HEK293T (cell line): Measurements from ENCODE around the gene MRNIP.
A peak's percentile ranks its signal among the peaks of the same experiment; 100 is the strongest.
"Not testable (repeated sequence)": the region's sequence is repeated elsewhere in the genome, so short reads cannot be mapped to it uniquely, and the experiment has no call there.

Source experiments
- CTCF ChIA-PET: fragments of 350-600 bp; formaldehyde crosslinking; extraction: SDS; loops from one replicate; lab custom pipeline; 2021; ENCODE audit warnings: antibody characterized with exemption, inconsistent platforms; lab: Yijun Ruan, JAX
- POLR2A ChIA-PET: fragments of 350-600 bp; formaldehyde crosslinking; extraction: SDS; loops from one replicate; lab custom pipeline; 2020; ENCODE audit warnings: antibody characterized with exemption, inconsistent platforms; lab: Yijun Ruan, JAX
- DNase-seq: peaks from one replicate; pipeline ENCODE4 v3.0.0; 2012; ENCODE audit warnings: mixed read lengths; ENCODE audit errors: extremely low spot score
- ARNT ChIP-seq: fragments of 450-650 bp; IDR thresholded peaks from 2 replicates; pipeline ENCODE4 v1.6.1; 2017; ENCODE audit warnings: mild to moderate bottlenecking
- BHLHE40 ChIP-seq: fragments of 450-650 bp; IDR thresholded peaks from 2 replicates; pipeline ENCODE4 v1.6.1; 2016; ENCODE audit warnings: mild to moderate bottlenecking, moderate library complexity, borderline replicate concordance
- CTBP1 ChIP-seq: fragments of 450-650 bp; IDR thresholded peaks from 2 replicates; pipeline ENCODE4 v1.6.1; 2016; ENCODE audit warnings: borderline replicate concordance
- ELF4 ChIP-seq: fragments of 450-650 bp; IDR thresholded peaks from 2 replicates; pipeline ENCODE4 v1.6.1; 2017; ENCODE audit warnings: antibody characterized with exemption
- FOXA1 ChIP-seq: fragments of 450-650 bp; IDR thresholded peaks from 2 replicates; pipeline ENCODE4 v1.6.1; 2016; ENCODE audit warnings: mild to moderate bottlenecking
- FOXK2 ChIP-seq: fragments of 450-650 bp; IDR thresholded peaks from 2 replicates; pipeline ENCODE4 v1.6.1; 2016; ENCODE audit warnings: mild to moderate bottlenecking
- FOXM1 ChIP-seq: fragments of 450-650 bp; IDR thresholded peaks from 2 replicates; pipeline ENCODE4 v1.6.1; 2017; ENCODE audit warnings: mild to moderate bottlenecking, borderline replicate concordance
- HDGF ChIP-seq: fragments of 450-650 bp; IDR thresholded peaks from 2 replicates; pipeline ENCODE4 v1.6.1; 2017; ENCODE audit warnings: antibody characterized with exemption, borderline replicate concordance
- L3MBTL2 ChIP-seq: fragments of 450-650 bp; conservative IDR thresholded peaks from 2 replicates; pipeline ENCODE4 v1.6.1; 2016; ENCODE audit warnings: mild to moderate bottlenecking
- LEF1 ChIP-seq: fragments of 450-650 bp; IDR thresholded peaks from 2 replicates; pipeline ENCODE4 v1.6.1; 2017; ENCODE audit warnings: mild to moderate bottlenecking, borderline replicate concordance
- NFRKB ChIP-seq: fragments of 450-650 bp; IDR thresholded peaks from 2 replicates; pipeline ENCODE4 v1.6.1; 2016; ENCODE audit warnings: mild to moderate bottlenecking, moderate library complexity
- SP1 ChIP-seq: fragments of 450-650 bp; IDR thresholded peaks from 2 replicates; pipeline ENCODE4 v1.6.1; 2017
- SUZ12 ChIP-seq: fragments of 450-650 bp; IDR thresholded peaks from 2 replicates; pipeline ENCODE4 v1.6.1; 2016; ENCODE audit warnings: mild to moderate bottlenecking
- TARDBP ChIP-seq: fragments of 450-650 bp; IDR thresholded peaks from 2 replicates; pipeline ENCODE4 v1.6.1; 2016
- ZNF384 ChIP-seq: fragments of 450-650 bp; IDR thresholded peaks from 2 replicates; pipeline ENCODE4 v1.6.1; 2016
- TF ChIP-seq, protein P1 (sequence below): fragments of 450-650 bp; IDR thresholded peaks from 2 replicates; pipeline ENCODE4 v1.6.1; 2016

Gene MRNIP

GRCh38 chr5:179839328-179840256 lies 19.0 kb downstream of the MRNIP start:
- CTCF ChIA-PET, result no interaction called here
- TF ChIP-seq ELF4 (no peak), ZNF384 (no peak), FOXA1 (no peak), SUZ12 (no peak), SP1 (no peak), FOXK2 (no peak), ARNT (no peak), LEF1 (no peak), FOXM1 (no peak), BHLHE40 (no peak), HDGF (no peak), CTBP1 (no peak), L3MBTL2 (no peak), TARDBP (no peak)
- POLR2A ChIA-PET, result interaction anchor here (0.7 kb wide), 1 partner anchor 31 kb away, joined by 3 read pairs; no protein-coding TSS in a partner anchor
- DNase-seq, result no peak

GRCh38 chr5:179837076-179838011 lies 21.3 kb downstream of the MRNIP start:
- CTCF ChIA-PET, result no interaction called here
- POLR2A ChIA-PET, result interaction anchor here (0.9 kb wide), 1 partner anchor 75 kb away, joined by 3 read pairs; no protein-coding TSS in a partner anchor
- TF ChIP-seq ELF4, result no peak
- TF ChIP-seq, protein P1, sequence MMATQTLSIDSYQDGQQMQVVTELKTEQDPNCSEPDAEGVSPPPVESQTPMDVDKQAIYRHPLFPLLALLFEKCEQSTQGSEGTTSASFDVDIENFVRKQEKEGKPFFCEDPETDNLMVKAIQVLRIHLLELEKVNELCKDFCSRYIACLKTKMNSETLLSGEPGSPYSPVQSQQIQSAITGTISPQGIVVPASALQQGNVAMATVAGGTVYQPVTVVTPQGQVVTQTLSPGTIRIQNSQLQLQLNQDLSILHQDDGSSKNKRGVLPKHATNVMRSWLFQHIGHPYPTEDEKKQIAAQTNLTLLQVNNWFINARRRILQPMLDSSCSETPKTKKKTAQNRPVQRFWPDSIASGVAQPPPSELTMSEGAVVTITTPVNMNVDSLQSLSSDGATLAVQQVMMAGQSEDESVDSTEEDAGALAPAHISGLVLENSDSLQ, result peak; percentile 66; the same call in 1 of the 2 replicates
- DNase-seq, result no peak

DNA sequence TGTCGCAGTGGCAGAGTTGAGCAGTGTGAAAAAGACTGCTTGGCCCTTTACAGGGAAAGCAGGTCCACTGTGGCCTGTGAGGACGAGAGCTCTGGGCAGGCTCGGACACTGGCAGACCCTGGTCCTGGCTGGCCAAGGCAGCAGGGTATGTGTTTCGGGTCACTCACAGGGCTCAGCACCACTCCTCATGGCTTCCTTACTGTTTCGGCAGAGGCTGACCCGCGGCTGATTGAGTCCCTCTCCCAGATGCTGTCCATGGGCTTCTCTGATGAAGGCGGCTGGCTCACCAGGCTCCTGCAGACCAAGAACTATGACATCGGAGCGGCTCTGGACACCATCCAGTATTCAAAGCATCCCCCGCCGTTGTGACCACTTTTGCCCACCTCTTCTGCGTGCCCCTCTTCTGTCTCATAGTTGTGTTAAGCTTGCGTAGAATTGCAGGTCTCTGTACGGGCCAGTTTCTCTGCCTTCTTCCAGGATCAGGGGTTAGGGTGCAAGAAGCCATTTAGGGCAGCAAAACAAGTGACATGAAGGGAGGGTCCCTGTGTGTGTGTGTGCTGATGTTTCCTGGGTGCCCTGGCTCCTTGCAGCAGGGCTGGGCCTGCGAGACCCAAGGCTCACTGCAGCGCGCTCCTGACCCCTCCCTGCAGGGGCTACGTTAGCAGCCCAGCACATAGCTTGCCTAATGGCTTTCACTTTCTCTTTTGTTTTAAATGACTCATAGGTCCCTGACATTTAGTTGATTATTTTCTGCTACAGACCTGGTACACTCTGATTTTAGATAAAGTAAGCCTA lies 22.2 kb downstream of the MRNIP start:
- CTCF ChIA-PET, result no interaction called here
- no peak for DNase-seq

DNA sequence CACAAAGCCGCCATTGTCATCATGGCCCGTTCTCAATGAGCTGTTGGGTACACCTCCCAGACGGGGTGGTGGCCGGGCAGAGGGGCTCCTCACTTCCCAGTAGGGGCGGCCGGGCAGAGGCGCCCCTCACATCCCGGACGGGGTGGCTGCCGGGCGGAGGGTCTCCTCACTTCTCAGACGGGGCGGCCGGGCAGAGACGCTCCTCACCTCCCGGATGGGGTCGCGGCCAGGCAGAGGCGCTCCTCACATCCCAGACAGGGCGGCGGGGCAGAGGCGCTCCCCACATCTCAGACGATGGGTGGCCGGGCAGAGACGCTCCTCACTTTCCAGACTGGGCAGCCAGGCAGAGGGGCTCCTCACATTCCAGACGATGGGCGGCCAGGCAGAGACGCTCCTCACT lies 23.7 kb downstream of the MRNIP start:
- DNase-seq, POLR2A ChIA-PET, CTCF ChIA-PET: not testable (repeated sequence)

More for the DNA sequence above, 22.2 kb downstream of the MRNIP start:
- POLR2A ChIA-PET, result interaction anchor here (0.9 kb wide), 1 partner anchor 74 kb away, joined by 3 read pairs; no protein-coding TSS in a partner anchor
- TF ChIP-seq LEF1 (no peak), SP1 (no peak)

DNA sequence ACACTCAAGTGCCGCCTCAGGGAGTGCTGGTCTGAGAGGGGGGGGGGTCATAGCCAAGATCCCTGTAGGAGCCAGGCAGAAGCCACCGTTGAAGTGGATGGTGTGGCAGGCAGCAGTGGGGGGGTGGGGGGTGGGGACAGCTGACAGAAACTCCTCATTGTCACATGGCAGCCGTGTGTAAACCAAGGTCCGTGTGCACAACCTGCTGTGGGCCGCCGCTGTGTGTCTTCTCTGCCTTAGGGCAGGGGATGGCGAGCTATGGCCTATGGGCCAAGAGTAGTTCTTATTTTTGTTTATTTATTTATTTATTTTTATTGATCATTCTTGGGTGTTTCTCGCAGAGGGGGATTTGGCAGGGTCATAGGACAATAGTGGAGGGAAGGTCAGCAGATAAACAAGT lies 24.5 kb downstream of the MRNIP start:
- CTCF ChIA-PET, result no interaction called here
- POLR2A ChIA-PET, result no interaction called here
- TF ChIP-seq FOXA1 (no peak), LEF1 (no peak), SP1 (no peak)
- DNase-seq, result no peak

- POLR2A ChIA-PET, result no interaction called here
- TF ChIP-seq L3MBTL2 (no peak), ELF4 (no peak), SP1 (no peak), HDGF (no peak), LEF1 (no peak), FOXK2 (no peak), BHLHE40 (no peak), ZNF384 (no peak), FOXA1 (no peak), NFRKB (no peak), ARNT (no peak), FOXM1 (no peak), SUZ12 (no peak), CTBP1 (no peak), TARDBP (no peak)
- TF ChIP-seq, protein P1, result no peak
- CTCF ChIA-PET, result no interaction called here
- no peak for DNase-seq
Observed at GRCh38 chr5:179833709-179834070, 24.9 kb downstream of the MRNIP start.
